ENCODE data around the gene ZNF396.

The ZNF396 gene

GRCh38 chr18:35352778-35353177 is 24.4 kb downstream of the ZNF396 start:
- no peak for TF ChIP-seq CTCF (conservative IDR thresholded peaks at IDR 0.05)
- no peak overlapping the region for H3K27ac ChIP-seq

- TF ChIP-seq CTCF (conservative IDR thresholded peaks at IDR 0.05) = no peak
- no peak overlapping the region for H3K27ac ChIP-seq
Observed at GRCh38 chr18:35352283-35352682, 24.9 kb downstream of the ZNF396 start.

GRCh38 chr18:35348001-35348400 is 29.1 kb downstream of the ZNF396 start:
- no peak for TF ChIP-seq CTCF (conservative IDR thresholded peaks at IDR 0.05)
- peak overlapping the region; percentile 100; the same call in 1 of the 2 replicates for H3K27ac ChIP-seq

GRCh38 chr18:35345950-35346349 is 31.2 kb downstream of the ZNF396 start:
- H3K27ac ChIP-seq = peak overlapping the region; percentile 100
- TF ChIP-seq CTCF (conservative IDR thresholded peaks at IDR 0.05) = no peak

GRCh38 chr18:35345460-35345921 is 31.6 kb downstream of the ZNF396 start:
- TF ChIP-seq CTCF (conservative IDR thresholded peaks at IDR 0.05) = no peak
- H3K27ac ChIP-seq = peak overlapping the region; percentile 100

- peak overlapping the region; percentile 100 for H3K27ac ChIP-seq
- no peak for TF ChIP-seq CTCF (conservative IDR thresholded peaks at IDR 0.05)
Observed at GRCh38 chr18:35344736-35345459, 32.2 kb downstream of the ZNF396 start.

GRCh38 chr18:35343936-35344735 is 33.0 kb downstream of the ZNF396 start, which contains the start of gene ZNF24:
ZNF24 (minus strand) TSS chr18:35344420; CDS start chr18:35340650, 3,770 bp downstream.
- TF ChIP-seq CTCF (conservative IDR thresholded peaks at IDR 0.05) = no peak
- peak within 1 kb of the TSS; percentile 100 for H3K27ac ChIP-seq
